ENCODE measurements around the gene PPP2R3C.

Gene PPP2R3C

GRCh38 chr14:35078082-35078481 lies 43.7 kb downstream of the PPP2R3C start:
- Histone ChIP-seq H3K27me3 (ENCODE audit: insufficient read depth, low read length, poor library complexity, severe bottlenecking) (no peaks in the 10 kb centered on the region), H3K4me2 (ENCODE audit: low read depth, low read length, poor library complexity, severe bottlenecking) (no peak overlapping the region), H3K36me3 (ENCODE audit: insufficient read depth, low read length) (peaks cover 19% of the 10 kb centered on the region; the same call in 1 of the 2 replicates), H3K79me2 (ENCODE audit: insufficient read depth, low read length) (no peaks in the 10 kb centered on the region), H3K4me1 (ENCODE audit: insufficient read depth, low read length, poor library complexity, severe bottlenecking) (no peaks in the 10 kb centered on the region), H4K20me1 (ENCODE audit: insufficient read depth, low read length, poor library complexity, severe bottlenecking) (no peaks in the 10 kb centered on the region), H3F3A (ENCODE audit: low read depth) (no peaks in the 10 kb centered on the region), H3K9me3 (ENCODE audit: insufficient read depth, low read depth, low read length) (no peaks in the 10 kb centered on the region), H3K9me2 (replicated peaks; ENCODE audit: low read depth, low read length) (no peaks in the 10 kb centered on the region), H3K9ac (ENCODE audit: low read depth, low read length, poor library complexity, severe bottlenecking) (no peak overlapping the region), H3K4me3 (ENCODE audit: low read length, poor library complexity, severe bottlenecking) (no peak overlapping the region), H2AFZ (ENCODE audit: low read length) (no peak overlapping the region)
- TF ChIP-seq, protein P1, sequence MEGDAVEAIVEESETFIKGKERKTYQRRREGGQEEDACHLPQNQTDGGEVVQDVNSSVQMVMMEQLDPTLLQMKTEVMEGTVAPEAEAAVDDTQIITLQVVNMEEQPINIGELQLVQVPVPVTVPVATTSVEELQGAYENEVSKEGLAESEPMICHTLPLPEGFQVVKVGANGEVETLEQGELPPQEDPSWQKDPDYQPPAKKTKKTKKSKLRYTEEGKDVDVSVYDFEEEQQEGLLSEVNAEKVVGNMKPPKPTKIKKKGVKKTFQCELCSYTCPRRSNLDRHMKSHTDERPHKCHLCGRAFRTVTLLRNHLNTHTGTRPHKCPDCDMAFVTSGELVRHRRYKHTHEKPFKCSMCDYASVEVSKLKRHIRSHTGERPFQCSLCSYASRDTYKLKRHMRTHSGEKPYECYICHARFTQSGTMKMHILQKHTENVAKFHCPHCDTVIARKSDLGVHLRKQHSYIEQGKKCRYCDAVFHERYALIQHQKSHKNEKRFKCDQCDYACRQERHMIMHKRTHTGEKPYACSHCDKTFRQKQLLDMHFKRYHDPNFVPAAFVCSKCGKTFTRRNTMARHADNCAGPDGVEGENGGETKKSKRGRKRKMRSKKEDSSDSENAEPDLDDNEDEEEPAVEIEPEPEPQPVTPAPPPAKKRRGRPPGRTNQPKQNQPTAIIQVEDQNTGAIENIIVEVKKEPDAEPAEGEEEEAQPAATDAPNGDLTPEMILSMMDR (conservative IDR thresholded peaks at IDR 0.05; ENCODE audit: low read length): no peak
- TF ChIP-seq EZH2phosphoT487 (IDR thresholded peaks at IDR 0.05; ENCODE audit: borderline replicate concordance): no peak

DNA sequence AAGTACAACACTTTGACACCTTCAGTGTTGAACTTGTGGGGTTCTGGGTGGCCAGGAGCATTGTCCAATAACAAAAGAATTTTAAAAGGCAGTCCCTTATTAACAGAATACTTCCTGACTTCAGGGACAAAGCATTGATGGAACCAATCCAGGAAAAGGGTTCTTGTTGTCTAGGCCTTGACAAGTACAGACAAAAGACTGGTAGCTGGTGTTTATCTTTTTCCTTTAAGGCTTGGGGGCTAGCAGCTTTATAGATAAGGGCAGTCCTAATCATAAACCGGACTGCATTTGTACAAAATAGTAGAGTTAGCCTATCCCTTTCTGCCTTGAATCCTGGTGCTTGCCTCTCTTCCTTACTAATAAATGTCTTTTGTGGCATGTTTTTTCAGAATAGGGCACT lies 48.3 kb downstream of the PPP2R3C start:
- Histone ChIP-seq H3K36me3 (ENCODE audit: insufficient read depth, low read length) (peaks cover 9% of the 10 kb centered on the region; the same call in 1 of the 2 replicates), H2AFZ (ENCODE audit: low read length) (no peak overlapping the region)
- no peak for TF ChIP-seq EZH2phosphoT487 (IDR thresholded peaks at IDR 0.05; ENCODE audit: borderline replicate concordance)
- TF ChIP-seq, protein P1 (conservative IDR thresholded peaks at IDR 0.05; ENCODE audit: low read length): no peak

DNA sequence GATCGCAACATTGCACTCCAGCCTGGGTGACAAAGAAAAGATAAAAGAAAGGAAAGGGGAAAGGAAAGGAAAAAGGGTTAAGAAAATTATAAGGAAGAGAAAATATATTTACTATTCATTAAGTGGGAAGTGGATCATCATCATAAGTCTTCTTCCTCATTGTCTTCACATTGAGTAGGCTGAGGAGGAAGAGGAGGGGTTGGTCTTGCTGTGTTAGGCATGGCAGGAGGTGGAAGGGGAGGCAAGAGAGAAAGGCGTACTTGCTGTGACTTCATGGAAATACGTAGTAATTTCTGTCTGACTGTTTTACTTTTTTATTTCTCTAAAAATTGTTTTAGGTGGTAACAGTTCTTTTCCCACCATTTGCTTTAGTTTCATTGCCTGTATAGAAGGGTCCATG lies 49.6 kb downstream of the PPP2R3C start:
- H3K27me3 ChIP-seq (ENCODE audit: insufficient read depth, low read length, poor library complexity, severe bottlenecking): no peaks in the 10 kb centered on the region
- no peaks in the 10 kb centered on the region for H4K20me1 ChIP-seq (ENCODE audit: insufficient read depth, low read length, poor library complexity, severe bottlenecking)
- H3K79me2 ChIP-seq (ENCODE audit: insufficient read depth, low read length): no peaks in the 10 kb centered on the region
- no peak overlapping the region for H3K4me2 ChIP-seq (ENCODE audit: low read depth, low read length, poor library complexity, severe bottlenecking)
- no peak overlapping the region for H2AFZ ChIP-seq (ENCODE audit: low read length)
- H3K4me1 ChIP-seq (ENCODE audit: insufficient read depth, low read length, poor library complexity, severe bottlenecking): no peaks in the 10 kb centered on the region
- H3K36me3 ChIP-seq (ENCODE audit: insufficient read depth, low read length): peaks cover 8% of the 10 kb centered on the region; the same call in 1 of the 2 replicates
- H3K9me2 ChIP-seq (replicated peaks; ENCODE audit: low read depth, low read length): no peaks in the 10 kb centered on the region
- no peak overlapping the region for H3K4me3 ChIP-seq (ENCODE audit: low read length, poor library complexity, severe bottlenecking)
- H3K9ac ChIP-seq (ENCODE audit: low read depth, low read length, poor library complexity, severe bottlenecking): no peak overlapping the region
- H3F3A ChIP-seq (ENCODE audit: low read depth): no peaks in the 10 kb centered on the region
- TF ChIP-seq EZH2phosphoT487 (IDR thresholded peaks at IDR 0.05; ENCODE audit: borderline replicate concordance): no peak
- TF ChIP-seq, protein P1 (conservative IDR thresholded peaks at IDR 0.05; ENCODE audit: low read length): no peak
- no peaks in the 10 kb centered on the region for H3K9me3 ChIP-seq (ENCODE audit: insufficient read depth, low read depth, low read length)

More for the DNA sequence above, 48.3 kb downstream of the PPP2R3C start:
- H3K79me2 ChIP-seq (ENCODE audit: insufficient read depth, low read length): no peaks in the 10 kb centered on the region
- H3K4me3 ChIP-seq (ENCODE audit: low read length, poor library complexity, severe bottlenecking): no peak overlapping the region
- no peaks in the 10 kb centered on the region for H3K4me1 ChIP-seq (ENCODE audit: insufficient read depth, low read length, poor library complexity, severe bottlenecking)
- no peaks in the 10 kb centered on the region for H3F3A ChIP-seq (ENCODE audit: low read depth)
- H3K4me2 ChIP-seq (ENCODE audit: low read depth, low read length, poor library complexity, severe bottlenecking): no peak overlapping the region
- no peak overlapping the region for H3K9ac ChIP-seq (ENCODE audit: low read depth, low read length, poor library complexity, severe bottlenecking)
- H3K9me3 ChIP-seq (ENCODE audit: insufficient read depth, low read depth, low read length): no peaks in the 10 kb centered on the region
- no peaks in the 10 kb centered on the region for H4K20me1 ChIP-seq (ENCODE audit: insufficient read depth, low read length, poor library complexity, severe bottlenecking)
- no peaks in the 10 kb centered on the region for H3K9me2 ChIP-seq (replicated peaks; ENCODE audit: low read depth, low read length)
- no peaks in the 10 kb centered on the region for H3K27me3 ChIP-seq (ENCODE audit: insufficient read depth, low read length, poor library complexity, severe bottlenecking)

Data from Loucy (cell line).